ENCODE measurements around the gene RASL10A.

GRCh38 chr22:29302402-29302680 lies 13.2 kb downstream of the RASL10A start:
- TF ChIP-seq POLR2AphosphoS5 (IDR thresholded peaks at IDR 0.05), result no peak
- no peak for TF ChIP-seq CTCF (IDR thresholded peaks at IDR 0.05 in 8 of 11, conservative IDR thresholded peaks at IDR 0.05 in 3 of 11)

Measured in spleen (tissue), 7 donors.